Ishikawa (cell line): ENCODE measurements around the gene C2orf49.

Experiments
- CEBPB ChIP-seq: IDR thresholded peaks from 2 replicates; pipeline ENCODE4 v1.6.1; 2012
- CREB1 ChIP-seq: IDR thresholded peaks from 2 replicates; pipeline ENCODE4 v1.6.1; 2012; ENCODE audit warnings: low read depth
- EGR1 ChIP-seq: IDR thresholded peaks from 2 replicates; pipeline ENCODE4 v1.6.1; 2012
- EP300 ChIP-seq: IDR thresholded peaks from 2 replicates; pipeline ENCODE4 v1.6.1; 2012; ENCODE audit warnings: borderline replicate concordance
- NFIC ChIP-seq: IDR thresholded peaks from 2 replicates; pipeline ENCODE4 v1.6.1; 2012
- RAD21 ChIP-seq: IDR thresholded peaks from 2 replicates; pipeline ENCODE4 v1.6.1; 2012; ENCODE audit warnings: low read depth
- REST ChIP-seq: IDR thresholded peaks from 2 replicates; pipeline ENCODE4 v1.6.1; 2012; ENCODE audit warnings: low read depth, mild to moderate bottlenecking
- TAF1 ChIP-seq: IDR thresholded peaks from 2 replicates; pipeline ENCODE4 v1.6.1; 2012; ENCODE audit warnings: low read depth, mild to moderate bottlenecking
- TCF12 ChIP-seq: IDR thresholded peaks from 2 replicates; pipeline ENCODE4 v1.6.1; 2012; ENCODE audit warnings: low read depth
- TEAD4 ChIP-seq: IDR thresholded peaks from 2 replicates; pipeline ENCODE4 v1.6.1; 2012
- YY1 ChIP-seq: IDR thresholded peaks from 2 replicates; pipeline ENCODE4 v1.6.1; 2012; ENCODE audit warnings: low read depth
- ZBTB7A ChIP-seq: IDR thresholded peaks from 2 replicates; pipeline ENCODE4 v1.6.1; 2012; ENCODE audit warnings: low read depth
- TF ChIP-seq, protein P1 (sequence below): IDR thresholded peaks from 2 replicates; pipeline ENCODE4 v1.6.1; 2012
- TF ChIP-seq, protein P2 (sequence below): IDR thresholded peaks from 2 replicates; pipeline ENCODE4 v1.6.1; 2012

DNA sequence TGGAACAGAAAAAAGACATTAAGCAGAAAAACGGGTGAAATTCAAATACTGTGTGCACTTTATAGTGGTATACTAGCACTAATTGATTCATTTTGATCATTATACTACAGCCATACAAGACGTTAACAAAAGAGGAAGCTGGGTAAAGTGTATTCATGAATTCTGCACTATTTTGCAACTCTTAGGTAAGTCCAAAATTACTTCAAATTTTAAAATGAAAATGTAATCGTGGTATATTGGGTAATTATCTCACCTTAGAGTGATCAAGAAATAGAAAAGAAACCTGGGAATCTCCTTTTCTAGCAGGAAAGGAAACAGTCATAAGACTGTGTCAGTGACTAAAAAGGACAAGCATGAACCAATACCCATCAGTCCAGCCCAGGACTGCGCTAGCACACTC, 13.2 kb upstream of the C2orf49 start:
- TF ChIP-seq EGR1 (no peak), YY1 (no peak), ZBTB7A (no peak), TAF1 (no peak), RAD21 (no peak), CEBPB (no peak), NFIC (no peak), TCF12 (no peak), REST (no peak), EP300 (no peak), TEAD4 (no peak), CREB1 (no peak)
- TF ChIP-seq, protein P1, sequence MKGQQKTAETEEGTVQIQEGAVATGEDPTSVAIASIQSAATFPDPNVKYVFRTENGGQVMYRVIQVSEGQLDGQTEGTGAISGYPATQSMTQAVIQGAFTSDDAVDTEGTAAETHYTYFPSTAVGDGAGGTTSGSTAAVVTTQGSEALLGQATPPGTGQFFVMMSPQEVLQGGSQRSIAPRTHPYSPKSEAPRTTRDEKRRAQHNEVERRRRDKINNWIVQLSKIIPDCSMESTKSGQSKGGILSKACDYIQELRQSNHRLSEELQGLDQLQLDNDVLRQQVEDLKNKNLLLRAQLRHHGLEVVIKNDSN, result no peak
- TF ChIP-seq, protein P2, sequence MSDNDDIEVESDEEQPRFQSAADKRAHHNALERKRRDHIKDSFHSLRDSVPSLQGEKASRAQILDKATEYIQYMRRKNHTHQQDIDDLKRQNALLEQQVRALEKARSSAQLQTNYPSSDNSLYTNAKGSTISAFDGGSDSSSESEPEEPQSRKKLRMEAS, result no peak
